GM18502 (cell line): ENCODE measurements around the gene PFN2.

Experiments used
- ATAC-seq: cut with Tn5 transposase; IDR thresholded peaks from one replicate; pipeline ENCODE4 v1.9.1; 2021; ENCODE audit warnings: mild to moderate bottlenecking; ENCODE audit not compliant: unreplicated experiment, poor library complexity

PFN2 gene

GRCh38 chr3:149933858-149934257, 36.8 kb downstream of the PFN2 start:
- ATAC-seq: no peak

GRCh38 chr3:149933008-149933407, 37.7 kb downstream of the PFN2 start:
- no peak for ATAC-seq

- no peak for ATAC-seq
These were observed 50.6 kb downstream of the PFN2 start for GRCh38 chr3:149920119-149920518.

- ATAC-seq: no peak
These were observed 51.2 kb downstream of the PFN2 start for GRCh38 chr3:149919509-149919908.

- no peak for ATAC-seq
These were observed 53.5 kb downstream of the PFN2 start for GRCh38 chr3:149917124-149917667.
